Testis (tissue), 2 donors: ENCODE measurements around the gene DENND1C.

Experiments
- POLR2A ChIP-seq: fragments of 450-650 bp; IDR thresholded peaks from one replicate; pipeline ENCODE4 v1.6.1; 2017; ENCODE audit warnings: antibody characterized with exemption, mild to moderate bottlenecking, moderate library complexity
- TF ChIP-seq, protein P1 (sequence below), 3 experiments: fragments of 450-650 bp in 2 of 3; fragments of 200-600 bp in 1 of 3; sonication (generic) in 1 of 3; IDR thresholded peaks; one replicate each; pipeline ENCODE4 v1.5.1; 2016 to 2019; ENCODE audit warnings: antibody characterized with exemption in 3 of 3, mild to moderate bottlenecking in 2 of 3, moderate library complexity in 1 of 3

DNA sequence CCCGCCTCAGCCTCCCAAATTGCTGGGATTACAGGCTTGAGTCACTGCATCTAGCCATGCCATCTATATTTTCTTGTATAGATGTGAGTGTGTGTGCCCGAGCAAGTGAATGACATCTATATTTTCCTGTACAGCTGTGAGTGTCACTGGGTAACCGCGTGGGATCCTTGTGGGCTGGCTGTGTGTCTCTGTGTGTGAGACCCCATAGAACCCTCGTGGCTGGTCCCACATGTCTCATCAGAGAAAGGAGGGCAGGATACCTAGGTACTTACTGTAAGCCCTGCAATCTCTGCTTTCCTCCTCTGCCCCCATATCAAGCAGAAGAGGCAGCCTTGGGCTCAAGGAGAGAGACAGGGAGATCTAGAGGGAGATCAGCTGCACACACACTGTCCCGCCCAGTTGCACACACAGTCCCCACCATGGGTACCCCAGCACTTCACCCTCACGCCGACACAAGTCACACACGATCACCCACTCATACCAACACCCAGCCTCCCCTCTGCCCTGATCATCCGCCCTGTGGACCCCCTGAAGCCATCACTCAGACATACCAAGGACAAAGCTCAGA, 655 bp downstream of the DENND1C start:
- TF ChIP-seq, protein P1, sequence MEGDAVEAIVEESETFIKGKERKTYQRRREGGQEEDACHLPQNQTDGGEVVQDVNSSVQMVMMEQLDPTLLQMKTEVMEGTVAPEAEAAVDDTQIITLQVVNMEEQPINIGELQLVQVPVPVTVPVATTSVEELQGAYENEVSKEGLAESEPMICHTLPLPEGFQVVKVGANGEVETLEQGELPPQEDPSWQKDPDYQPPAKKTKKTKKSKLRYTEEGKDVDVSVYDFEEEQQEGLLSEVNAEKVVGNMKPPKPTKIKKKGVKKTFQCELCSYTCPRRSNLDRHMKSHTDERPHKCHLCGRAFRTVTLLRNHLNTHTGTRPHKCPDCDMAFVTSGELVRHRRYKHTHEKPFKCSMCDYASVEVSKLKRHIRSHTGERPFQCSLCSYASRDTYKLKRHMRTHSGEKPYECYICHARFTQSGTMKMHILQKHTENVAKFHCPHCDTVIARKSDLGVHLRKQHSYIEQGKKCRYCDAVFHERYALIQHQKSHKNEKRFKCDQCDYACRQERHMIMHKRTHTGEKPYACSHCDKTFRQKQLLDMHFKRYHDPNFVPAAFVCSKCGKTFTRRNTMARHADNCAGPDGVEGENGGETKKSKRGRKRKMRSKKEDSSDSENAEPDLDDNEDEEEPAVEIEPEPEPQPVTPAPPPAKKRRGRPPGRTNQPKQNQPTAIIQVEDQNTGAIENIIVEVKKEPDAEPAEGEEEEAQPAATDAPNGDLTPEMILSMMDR (IDR thresholded peaks at IDR 0.05), result no peak
- TF ChIP-seq POLR2A, result no peak
